Uterus (tissue), 4 donors: ENCODE results near the gene SHPK. TPM values are rescaled to one million over a fixed set of nuclear protein-coding genes. Genes with fewer than 3 reads are reported as not detected.

Experiments
- DNase-seq, 2 donors: peaks; one replicate each; pipeline ENCODE4 v3.0.0-alpha.2; 2019 to 2020
- H3K27ac ChIP-seq, 2 donors: fragments of 200-600 bp; sonication (generic); 1 replicate in 1 of 2; 2 replicates in 1 of 2; pipeline ENCODE4 v1.5.1; 2016 to 2018
- H3K27me3 ChIP-seq, 2 donors: fragments of 200-600 bp; sonication (generic); one replicate each; pipeline ENCODE4 v1.5.1; 2018 to 2019; ENCODE audit warnings: control low read depth in 1 of 2
- H3K36me3 ChIP-seq, 2 donors: fragments of 200-600 bp; sonication (generic); one replicate each; pipeline ENCODE4 v1.5.1; 2019; ENCODE audit warnings: control low read depth in 1 of 2
- H3K4me1 ChIP-seq, 2 donors: fragments of 200-600 bp; sonication (generic); one replicate each; pipeline ENCODE4 v1.5.1; 2018 to 2019; ENCODE audit warnings: control low read depth in 1 of 2
- H3K4me3 ChIP-seq, 2 donors: fragments of 200-600 bp; sonication (generic); 1 replicate in 1 of 2; 2 replicates in 1 of 2; pipeline ENCODE4 v1.5.1; 2018 to 2019; ENCODE audit warnings: mild to moderate bottlenecking in 1 of 2
- H3K9me3 ChIP-seq, 2 donors: fragments of 200-600 bp; sonication (generic); one replicate each; pipeline ENCODE4 v1.5.1; 2019; ENCODE audit warnings: control low read depth in 1 of 2
- CTCF ChIP-seq, 4 experiments: fragments of 200-600 bp in 2 of 4; fragments of 450-650 bp in 2 of 4; sonication (generic) in 2 of 4; IDR thresholded peaks; one replicate each; pipeline ENCODE4 v1.5.1; 2016 to 2019; ENCODE audit warnings: antibody characterized with exemption in 4 of 4, mild to moderate bottlenecking in 2 of 4, moderate library complexity in 1 of 4
- POLR2A ChIP-seq, 2 donors: fragments of 450-650 bp; IDR thresholded peaks; one replicate each; pipeline ENCODE4 v1.6.1; 2016; ENCODE audit warnings: antibody characterized with exemption in 2 of 2, mild to moderate bottlenecking in 1 of 2, moderate library complexity in 1 of 2
- intact Hi-C: fragments of 100-400 bp; cut with DNase I; formaldehyde crosslinking; loops from one replicate; pipeline ENCODE4 v1.15.1; 2023; ENCODE audit warnings: low total_unique reads
- total RNA-seq, 4 donors: library from RNA; depleted of rRNA in 3 of 4; stranded (reverse); fragments of >200 nt in 3 of 4; gene quantifications; one replicate each; pipeline versions ENCODE4 v1.1.0 to v1.2.4, GENCODE V29; 2014 to 2023
- donor health status: DM: yes; HTN: yes; CAD: no.

SHPK gene
- total RNA-seq, 4 donors from 2014 or later, result 0.26 to 24.4 (median 8.3) TPM

GRCh38 chr17:3667366-3668278 lies 31.6 kb upstream of the SHPK start:
- H3K27me3 ChIP-seq, result no peaks in the 10 kb centered on the region
- DNase-seq, result peak; percentile 91 to 94
- no peak for TF ChIP-seq CTCF (IDR thresholded peaks at IDR 0.05)
- no peak for TF ChIP-seq POLR2A (IDR thresholded peaks at IDR 0.05)
- H3K27ac ChIP-seq, result peak overlapping the region; percentile 97 to 99
- H3K4me1 ChIP-seq, result peaks cover 9 to 12% of the 10 kb centered on the region in 2 donors
- intact Hi-C loops, result no loop called here
- H3K36me3 ChIP-seq, result no peaks in the 10 kb centered on the region
- peak overlapping the region; percentile 88 to 96 for H3K4me3 ChIP-seq
- no peaks in the 10 kb centered on the region for H3K9me3 ChIP-seq

GRCh38 chr17:3666516-3666915 lies 30.5 kb upstream of the SHPK start:
- Histone ChIP-seq H3K27me3 (no peaks in the 10 kb centered on the region), H3K4me3 (peak overlapping the region in 1 of 2 donors; percentile 96), H3K36me3 (no peaks in the 10 kb centered on the region), H3K4me1 (peaks cover 9 to 12% of the 10 kb centered on the region in 2 donors), H3K27ac (peak overlapping the region; percentile 97 to 99), H3K9me3 (no peaks in the 10 kb centered on the region)
- intact Hi-C loops, result no loop called here
- no peak for DNase-seq
- TF ChIP-seq POLR2A (IDR thresholded peaks at IDR 0.05), result no peak
- no peak for TF ChIP-seq CTCF (IDR thresholded peaks at IDR 0.05)

- intact Hi-C loops, result no loop called here
- Histone ChIP-seq H3K36me3 (no peaks in the 10 kb centered on the region), H3K27me3 (no peaks in the 10 kb centered on the region), H3K9me3 (no peaks in the 10 kb centered on the region), H3K27ac (peak overlapping the region; percentile 33 to 97), H3K4me1 (peaks cover 9 to 12% of the 10 kb centered on the region in 2 donors), H3K4me3 (no peak overlapping the region)
- TF ChIP-seq CTCF (IDR thresholded peaks at IDR 0.05) (no peak), POLR2A (IDR thresholded peaks at IDR 0.05) (no peak)
- DNase-seq, result peak in 1 of 2 donors; percentile 50
These were observed 29.8 kb upstream of the SHPK start for GRCh38 chr17:3665834-3666233.

GRCh38 chr17:3663102-3664011 lies 27.3 kb upstream of the SHPK start:
- Histone ChIP-seq H3K4me1 (peaks cover 13 to 17% of the 10 kb centered on the region in 2 donors), H3K9me3 (no peaks in the 10 kb centered on the region), H3K4me3 (no peak overlapping the region), H3K36me3 (no peaks in the 10 kb centered on the region), H3K27ac (no peak overlapping the region), H3K27me3 (no peaks in the 10 kb centered on the region)
- no peak for TF ChIP-seq POLR2A (IDR thresholded peaks at IDR 0.05)
- TF ChIP-seq CTCF (IDR thresholded peaks at IDR 0.05), result no peak
- intact Hi-C loops, result no loop called here
- no peak for DNase-seq
